Fibroblast of mammary gland (primary cell): Measurements from ENCODE around the gene FRAS1.

ENCODE experiments used
- DNase-seq: peaks from one replicate; pipeline ENCODE4 v3.0.0-alpha.2; 2010; ENCODE audit warnings: low read depth
- H3K4me3 ChIP-seq: 2 replicates; pipeline ENCODE4 v1.5.1; 2011; ENCODE audit warnings: low read depth, mild to moderate bottlenecking, low read length, moderate library complexity; ENCODE audit not compliant: control insufficient read depth
- CTCF ChIP-seq: conservative IDR thresholded peaks from 2 replicates; pipeline ENCODE4 v1.5.1; 2011; ENCODE audit warnings: low read depth, low read length, inconsistent platforms; ENCODE audit not compliant: control insufficient read depth, insufficient read depth

Gene FRAS1

GRCh38 chr4:78346222-78346621, 289.1 kb downstream of the FRAS1 start:
- no peak for DNase-seq

GRCh38 chr4:78347527-78347926, 290.4 kb downstream of the FRAS1 start:
- DNase-seq: no peak
- H3K4me3 ChIP-seq: no peak overlapping the region
- TF ChIP-seq CTCF: no peak

More at GRCh38 chr4:78346222-78346621, 289.1 kb downstream of the FRAS1 start:
- no peak overlapping the region for H3K4me3 ChIP-seq
- TF ChIP-seq CTCF: no peak

GRCh38 chr4:78353921-78354320, 296.8 kb downstream of the FRAS1 start:
- H3K4me3 ChIP-seq: no peak overlapping the region
- no peak for TF ChIP-seq CTCF
- no peak for DNase-seq

- H3K4me3 ChIP-seq: no peak overlapping the region
- no peak for TF ChIP-seq CTCF
- DNase-seq: no peak
Measured at GRCh38 chr4:78354782-78355181, 297.7 kb downstream of the FRAS1 start.

- no peak overlapping the region for H3K4me3 ChIP-seq
- no peak for DNase-seq
- no peak for TF ChIP-seq CTCF
Measured at GRCh38 chr4:78355306-78355705, 298.2 kb downstream of the FRAS1 start.

- H3K4me3 ChIP-seq: no peak overlapping the region
- TF ChIP-seq CTCF: no peak
- DNase-seq: no peak
Measured at GRCh38 chr4:78356251-78356786, 299.2 kb downstream of the FRAS1 start.

- no peak overlapping the region for H3K4me3 ChIP-seq
- no peak for TF ChIP-seq CTCF
- DNase-seq: no peak
Measured at GRCh38 chr4:78357122-78357521, 300.0 kb downstream of the FRAS1 start.
